PFSK-1 (cell line): ENCODE results near the gene LZTR1.

Source experiments
- FOXP2 ChIP-seq: optimal IDR thresholded peaks from 2 replicates; pipeline ENCODE3; 2011; ENCODE audit warnings: borderline replicate concordance, control low read depth, inconsistent platforms; ENCODE audit not compliant: insufficient read depth; ENCODE audit errors: extremely low read length, extremely low read depth
- POLR2AphosphoS5 ChIP-seq: IDR thresholded peaks from 2 replicates; pipeline ENCODE4 v1.6.1; 2012; ENCODE audit warnings: low read depth, mild to moderate bottlenecking, control low read depth, low read length, moderate library complexity
- SIN3A ChIP-seq: IDR thresholded peaks from 2 replicates; pipeline ENCODE4 v1.6.1; 2012; ENCODE audit warnings: mild to moderate bottlenecking, low read length, moderate library complexity, borderline replicate concordance; ENCODE audit not compliant: insufficient read depth
- TAF1 ChIP-seq: IDR thresholded peaks from 2 replicates; pipeline ENCODE4 v1.6.1; 2012; ENCODE audit warnings: low read length, control low read depth, borderline replicate concordance; ENCODE audit not compliant: insufficient read depth
- TF ChIP-seq, protein P1 (sequence below), 2 experiments: IDR thresholded peaks; 2 replicates each; pipeline versions ENCODE4 v1.6.1 to v1.8.0; 2011 to 2012; ENCODE audit warnings: low read depth in 2 of 2, low read length in 2 of 2, control low read depth in 1 of 2, inconsistent platforms in 1 of 2, mild to moderate bottlenecking in 1 of 2, moderate library complexity in 1 of 2; ENCODE audit not compliant: insufficient read depth in 1 of 2

Gene LZTR1

DNA sequence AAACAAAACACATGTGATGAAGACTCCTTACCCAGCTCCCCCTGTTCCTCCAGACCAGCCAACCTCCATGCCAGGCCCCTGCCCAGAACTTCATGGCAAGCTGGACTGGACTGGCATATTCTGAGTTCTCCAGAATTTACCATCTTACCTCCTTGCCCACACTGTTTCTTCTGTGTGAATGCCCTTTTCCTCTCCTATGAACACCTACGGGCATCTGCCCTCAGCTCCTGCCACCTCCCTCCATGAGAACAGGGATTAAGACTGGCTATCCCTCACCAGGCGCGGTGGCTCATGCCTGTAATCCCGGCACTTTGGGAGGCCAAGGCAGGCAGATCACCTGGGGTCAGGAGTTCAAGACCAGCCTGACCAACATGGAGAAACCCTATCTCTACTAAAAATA lies 21.5 kb upstream of the LZTR1 start:
- TF ChIP-seq, protein P1, sequence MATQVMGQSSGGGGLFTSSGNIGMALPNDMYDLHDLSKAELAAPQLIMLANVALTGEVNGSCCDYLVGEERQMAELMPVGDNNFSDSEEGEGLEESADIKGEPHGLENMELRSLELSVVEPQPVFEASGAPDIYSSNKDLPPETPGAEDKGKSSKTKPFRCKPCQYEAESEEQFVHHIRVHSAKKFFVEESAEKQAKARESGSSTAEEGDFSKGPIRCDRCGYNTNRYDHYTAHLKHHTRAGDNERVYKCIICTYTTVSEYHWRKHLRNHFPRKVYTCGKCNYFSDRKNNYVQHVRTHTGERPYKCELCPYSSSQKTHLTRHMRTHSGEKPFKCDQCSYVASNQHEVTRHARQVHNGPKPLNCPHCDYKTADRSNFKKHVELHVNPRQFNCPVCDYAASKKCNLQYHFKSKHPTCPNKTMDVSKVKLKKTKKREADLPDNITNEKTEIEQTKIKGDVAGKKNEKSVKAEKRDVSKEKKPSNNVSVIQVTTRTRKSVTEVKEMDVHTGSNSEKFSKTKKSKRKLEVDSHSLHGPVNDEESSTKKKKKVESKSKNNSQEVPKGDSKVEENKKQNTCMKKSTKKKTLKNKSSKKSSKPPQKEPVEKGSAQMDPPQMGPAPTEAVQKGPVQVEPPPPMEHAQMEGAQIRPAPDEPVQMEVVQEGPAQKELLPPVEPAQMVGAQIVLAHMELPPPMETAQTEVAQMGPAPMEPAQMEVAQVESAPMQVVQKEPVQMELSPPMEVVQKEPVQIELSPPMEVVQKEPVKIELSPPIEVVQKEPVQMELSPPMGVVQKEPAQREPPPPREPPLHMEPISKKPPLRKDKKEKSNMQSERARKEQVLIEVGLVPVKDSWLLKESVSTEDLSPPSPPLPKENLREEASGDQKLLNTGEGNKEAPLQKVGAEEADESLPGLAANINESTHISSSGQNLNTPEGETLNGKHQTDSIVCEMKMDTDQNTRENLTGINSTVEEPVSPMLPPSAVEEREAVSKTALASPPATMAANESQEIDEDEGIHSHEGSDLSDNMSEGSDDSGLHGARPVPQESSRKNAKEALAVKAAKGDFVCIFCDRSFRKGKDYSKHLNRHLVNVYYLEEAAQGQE (IDR thresholded peaks at IDR 0.05; ENCODE audit: insufficient read depth in 1 of 2, low read depth in 2 of 2, low read length in 2 of 2) = no peak
- TF ChIP-seq POLR2AphosphoS5 (no peak), SIN3A (no peak), FOXP2 (no peak), TAF1 (no peak)

DNA sequence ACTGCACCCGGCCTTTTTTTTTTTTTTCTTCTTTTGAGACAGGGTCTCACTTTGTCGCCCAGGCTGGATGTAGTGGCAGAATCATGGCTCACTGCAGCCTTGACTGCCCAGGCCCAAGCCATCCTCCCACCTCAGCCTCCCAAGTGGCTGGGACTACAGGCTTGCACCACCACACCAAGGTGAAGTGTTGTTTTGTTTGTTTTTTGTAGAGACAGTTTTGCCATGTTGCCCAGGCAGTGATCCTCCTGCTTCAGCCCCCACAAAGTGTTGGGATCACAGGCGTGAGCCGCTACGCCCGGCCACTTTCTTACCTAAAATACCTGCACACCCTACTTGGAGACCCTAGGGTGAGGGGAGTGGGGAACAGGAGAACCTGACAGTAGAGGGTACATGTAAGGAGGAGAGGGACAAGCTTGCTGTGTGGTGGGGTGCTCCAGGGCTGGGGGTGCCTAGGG lies 19.6 kb upstream of the LZTR1 start:
- TF ChIP-seq, protein P1 (IDR thresholded peaks at IDR 0.05; ENCODE audit: insufficient read depth in 1 of 2, low read depth in 2 of 2, low read length in 2 of 2) = no peak

DNA sequence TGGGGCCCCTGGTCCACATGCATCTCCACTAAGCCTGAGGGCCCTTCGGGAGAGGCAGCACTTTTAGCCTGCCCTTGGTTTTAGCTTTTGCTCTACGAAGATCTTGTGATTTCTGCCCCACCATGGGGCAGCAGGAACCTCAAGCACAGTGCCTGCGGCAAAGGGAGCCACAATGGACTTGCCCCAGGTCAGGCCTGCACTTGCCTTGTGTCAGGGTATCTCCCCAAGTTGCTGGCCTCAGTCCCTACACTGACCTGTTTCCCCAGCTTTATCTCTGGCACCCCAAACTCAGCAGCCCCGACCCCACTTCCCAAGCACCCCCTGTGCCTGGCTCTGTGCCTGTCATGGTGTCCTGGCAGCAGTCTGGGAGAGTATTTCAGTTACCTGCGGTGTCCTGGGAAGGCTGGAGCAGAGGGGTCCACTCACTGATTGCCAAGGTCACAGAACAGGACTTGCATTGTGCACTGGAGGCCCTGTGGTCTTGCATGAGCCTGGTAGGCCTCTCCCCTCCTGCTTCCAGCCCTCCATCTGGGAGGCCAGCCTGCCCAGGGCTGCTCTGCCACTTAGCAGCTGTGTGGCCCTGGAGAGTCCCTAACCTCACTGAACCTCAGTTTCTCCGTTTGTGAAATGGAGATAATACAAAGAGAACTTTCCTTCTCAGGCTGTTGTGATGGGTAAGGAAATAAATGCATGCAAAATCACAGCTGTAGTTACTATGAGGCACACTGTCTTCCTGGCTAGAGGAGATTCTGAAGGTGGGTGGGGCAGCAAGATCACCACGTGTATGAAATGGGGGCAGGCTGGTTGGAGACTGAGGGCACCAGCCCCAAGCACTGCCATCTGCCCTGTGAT lies 18.7 kb upstream of the LZTR1 start:
- TF ChIP-seq TAF1 (no peak), FOXP2 (no peak), SIN3A (no peak), POLR2AphosphoS5 (no peak)
- TF ChIP-seq, protein P1 (IDR thresholded peaks at IDR 0.05; ENCODE audit: insufficient read depth in 1 of 2, low read depth in 2 of 2, low read length in 2 of 2) = no peak

DNA sequence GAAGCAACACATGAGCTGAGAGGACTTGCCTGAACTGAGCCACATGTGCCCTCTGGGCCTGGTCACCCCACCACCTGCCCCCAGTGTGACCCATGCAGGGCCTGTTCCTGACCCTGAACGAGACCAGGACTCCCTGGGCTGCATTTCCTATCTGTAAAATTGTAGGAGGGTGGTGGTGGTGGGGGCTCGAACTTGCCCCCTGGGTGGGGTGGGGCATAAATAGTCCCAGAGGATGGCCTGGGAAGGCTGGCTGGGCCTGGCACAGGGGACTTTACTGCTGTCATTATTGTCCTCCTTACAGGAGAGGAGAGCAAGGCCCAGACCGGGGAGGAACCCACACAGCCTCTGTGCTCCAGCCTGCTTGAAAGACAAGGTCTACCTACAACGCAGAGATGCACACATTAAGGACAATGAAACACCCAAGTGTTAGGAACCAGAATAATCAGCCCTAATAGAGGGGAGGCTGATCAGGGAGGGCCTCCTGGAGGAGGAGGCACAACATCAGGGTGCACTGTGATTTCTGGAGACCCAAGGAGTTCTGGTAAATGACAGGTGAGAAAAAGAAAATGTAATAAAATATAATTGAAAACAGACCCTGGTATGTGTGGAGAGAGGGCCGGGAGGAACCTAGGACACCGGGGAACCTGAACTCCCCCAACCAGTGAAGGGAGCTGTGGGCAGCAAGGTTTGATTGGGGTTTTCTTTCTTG lies 17.9 kb upstream of the LZTR1 start:
- TF ChIP-seq, protein P1 (IDR thresholded peaks at IDR 0.05; ENCODE audit: insufficient read depth in 1 of 2, low read depth in 2 of 2, low read length in 2 of 2) = no peak
- no peak for TF ChIP-seq FOXP2
- no peak for TF ChIP-seq TAF1
- no peak for TF ChIP-seq POLR2AphosphoS5
- no peak for TF ChIP-seq SIN3A
